Nasal cavity respiratory epithelium epithelial cell of viscerocranial mucosa (primary cell): ENCODE results near the gene RAC2. TPM values are rescaled to one million over a fixed set of nuclear protein-coding genes. Genes with fewer than 3 reads are reported as not detected.

Source experiments
- total RNA-seq: library from RNA; depleted of rRNA; stranded (reverse); fragments of >200 nt; gene quantifications from 2 replicates; pipeline ENCODE4 v1.2.3, GENCODE V29; 2014

The RAC2 gene
- 6.5 and 18.8 TPM in 2 replicates for total RNA-seq

DNA sequence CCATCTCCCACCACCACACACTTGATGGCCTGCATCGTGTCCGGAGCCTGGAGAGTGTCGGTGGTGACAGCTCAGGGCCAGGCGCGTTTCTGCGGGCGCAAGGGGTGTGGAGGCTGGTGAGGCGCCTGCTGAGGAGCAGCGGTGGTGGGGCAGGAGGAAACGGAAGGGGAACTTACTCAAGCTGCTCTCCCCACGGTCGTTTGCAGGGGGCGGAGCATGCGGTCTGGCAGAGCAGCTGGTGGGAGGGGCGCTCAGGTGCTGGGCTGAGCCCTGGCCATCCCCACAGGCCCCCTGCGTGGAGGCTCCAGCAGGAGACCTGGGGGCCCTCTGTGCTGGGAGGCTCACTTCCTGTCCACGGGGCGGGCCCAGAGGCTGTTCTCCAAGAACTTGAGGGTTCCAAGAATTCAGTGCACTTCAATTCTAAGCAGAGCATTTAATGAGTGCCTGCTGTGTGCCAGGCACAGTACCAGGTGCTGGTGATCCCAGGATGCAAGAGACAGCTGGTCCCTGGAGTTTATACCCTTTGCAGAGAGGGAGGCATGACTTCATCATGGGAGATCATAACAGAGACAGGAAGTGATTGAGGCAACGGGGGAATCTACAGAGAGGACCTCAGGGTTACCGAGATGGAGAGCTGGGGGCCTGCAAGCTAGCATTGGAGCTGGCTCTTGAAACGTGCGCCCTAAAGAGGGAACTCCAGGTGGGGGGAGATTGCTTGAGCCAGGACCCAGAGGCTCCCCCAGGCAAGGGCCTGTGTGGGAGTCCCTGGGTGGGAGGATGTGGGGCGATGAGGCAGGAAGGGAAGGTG is at the start of gene RAC2:
TSS of gene RAC2 (minus strand) at position 156 of the 808 bp plus-strand sequence. CDS start at position 35, 121 bp downstream.

GRCh38 chr22:37282385-37282677 is 38.3 kb upstream of the RAC2 start, which contains the start of gene CYTH4:
Gene CYTH4 (plus strand): TSS chr22:37282508. CDS start chr22:37282570, 62 bp downstream.

DNA sequence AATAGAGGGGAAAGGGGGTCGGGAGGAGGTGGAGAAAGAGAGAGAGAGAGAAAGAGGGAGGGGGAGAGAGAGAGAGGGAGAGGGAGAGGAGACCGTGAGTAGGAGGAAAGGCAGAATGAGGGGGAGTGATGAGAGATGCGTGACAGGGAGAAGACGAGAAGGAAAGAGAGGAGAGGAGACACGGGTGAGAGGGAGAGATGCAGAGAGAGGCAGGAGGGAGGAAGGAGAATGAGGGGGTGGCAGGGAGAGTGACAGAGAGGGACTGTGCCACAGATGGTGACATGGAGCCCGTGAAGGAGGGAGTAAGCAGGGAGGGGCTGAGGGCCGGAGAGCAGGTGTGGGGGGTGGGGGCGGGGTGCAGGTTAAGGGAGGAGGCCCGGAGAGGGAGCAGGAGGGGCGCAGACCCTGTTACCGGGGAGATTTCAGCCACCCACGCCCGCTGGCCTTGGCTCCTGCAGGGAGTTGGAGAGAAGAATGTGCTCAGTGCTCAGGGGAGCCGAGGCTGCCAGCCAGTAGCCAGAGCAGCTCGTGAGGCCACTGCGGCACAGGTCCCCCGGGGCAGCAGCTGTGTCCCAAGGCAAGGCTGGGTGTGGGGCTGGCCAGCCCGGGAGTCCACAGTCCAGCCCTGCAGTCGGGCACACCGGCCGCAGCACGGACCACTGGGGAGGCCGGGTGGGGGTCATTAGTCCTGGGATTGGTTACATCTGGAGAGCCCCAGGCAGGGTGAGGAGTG is 31.7 kb downstream of the RAC2 start, which contains the start of gene SSTR3:
TSS of gene SSTR3 (minus strand) at position 304 of the 733 bp plus-strand sequence. CDS start 4,674 bp downstream, outside the sequence.

DNA sequence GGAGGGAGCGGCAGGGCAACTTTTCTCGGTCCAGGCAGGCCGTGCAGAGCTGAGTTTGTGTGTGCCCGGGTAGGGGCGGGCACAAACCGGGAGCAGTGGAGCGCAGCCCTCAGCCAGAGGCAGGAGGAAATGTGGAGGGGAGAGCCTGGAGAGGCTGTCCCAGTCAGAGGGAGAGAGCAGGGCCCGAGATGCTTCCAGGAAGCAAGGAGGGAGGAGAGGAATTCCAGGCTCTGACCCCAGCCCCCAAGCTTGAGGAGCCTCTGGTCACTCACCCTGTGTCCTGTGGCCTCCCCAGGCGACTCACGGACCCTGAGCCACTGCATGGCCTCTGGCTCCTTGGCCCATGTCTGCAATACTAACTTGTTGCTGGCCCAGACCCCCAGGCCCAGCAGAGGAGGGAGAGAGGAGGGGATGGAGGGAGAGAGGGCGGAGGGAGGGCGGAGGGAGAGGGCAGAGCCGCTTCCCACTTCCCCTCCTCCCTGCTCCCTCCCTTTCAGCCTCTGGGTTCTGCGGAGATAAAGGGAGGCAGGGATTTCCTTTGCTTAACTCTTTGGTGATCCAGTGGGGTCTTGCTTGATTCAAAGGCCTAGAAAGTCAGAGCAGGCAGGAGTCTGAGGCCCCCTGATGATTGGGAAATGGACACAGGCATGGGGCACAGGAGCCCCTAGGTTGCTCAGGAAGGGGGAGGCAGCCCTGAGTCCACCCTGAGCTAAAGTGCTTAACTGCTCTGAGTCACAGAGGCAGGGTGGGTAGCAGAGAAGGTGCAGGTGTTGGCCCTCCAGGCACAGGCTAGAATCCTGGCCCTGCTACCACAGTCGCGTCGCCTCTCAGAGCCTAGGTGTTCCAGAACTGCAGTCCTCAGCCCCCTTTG is 55.9 kb downstream of the RAC2 start, which contains the start of gene C1QTNF6:
TSS of gene C1QTNF6 (minus strand) at position 357 of the 871 bp plus-strand sequence. CDS start at position 323, 34 bp downstream.

Other genes with a start within 250 kb of the RAC2 start
- gene TST, start 224.8 kb downstream of the RAC2 start, total RNA-seq = 32.5 and 39.6 TPM in 2 replicates
- 86.3 and 95.0 TPM in 2 replicates for gene MPST, start 224.5 kb downstream of the RAC2 start, total RNA-seq
- 6.5 and 11.0 TPM in 2 replicates for gene KCTD17, start 192.5 kb downstream of the RAC2 start, total RNA-seq
- gene TMPRSS6, start 134.6 kb downstream of the RAC2 start, total RNA-seq = not detected in 2 replicates
- gene IL2RB, start 94.4 kb downstream of the RAC2 start, total RNA-seq = 0.14 TPM in 1 of 2 replicates, not detected in the other
- gene C1QTNF6, start 56.0 kb downstream of the RAC2 start, total RNA-seq = 2.7 and 6.8 TPM in 2 replicates
- gene SSTR3, start 31.8 kb downstream of the RAC2 start, total RNA-seq = not detected in 2 replicates
- under 0.01 TPM in 2 replicates for gene CYTH4, start 38.2 kb upstream of the RAC2 start, total RNA-seq
- 0.68 and 1.1 TPM in 2 replicates for gene ELFN2, start 183.2 kb upstream of the RAC2 start, total RNA-seq
- 2.1 and 2.7 TPM in 2 replicates for gene MFNG, start 242.1 kb upstream of the RAC2 start, total RNA-seq